ENCODE data around the gene ABCA13. TPM values are rescaled to one million over a fixed set of nuclear protein-coding genes. Genes with fewer than 3 reads are reported as not detected.

ABCA13 gene
- total RNA-seq, 2 donors from 2014 or later, result not detected

DNA sequence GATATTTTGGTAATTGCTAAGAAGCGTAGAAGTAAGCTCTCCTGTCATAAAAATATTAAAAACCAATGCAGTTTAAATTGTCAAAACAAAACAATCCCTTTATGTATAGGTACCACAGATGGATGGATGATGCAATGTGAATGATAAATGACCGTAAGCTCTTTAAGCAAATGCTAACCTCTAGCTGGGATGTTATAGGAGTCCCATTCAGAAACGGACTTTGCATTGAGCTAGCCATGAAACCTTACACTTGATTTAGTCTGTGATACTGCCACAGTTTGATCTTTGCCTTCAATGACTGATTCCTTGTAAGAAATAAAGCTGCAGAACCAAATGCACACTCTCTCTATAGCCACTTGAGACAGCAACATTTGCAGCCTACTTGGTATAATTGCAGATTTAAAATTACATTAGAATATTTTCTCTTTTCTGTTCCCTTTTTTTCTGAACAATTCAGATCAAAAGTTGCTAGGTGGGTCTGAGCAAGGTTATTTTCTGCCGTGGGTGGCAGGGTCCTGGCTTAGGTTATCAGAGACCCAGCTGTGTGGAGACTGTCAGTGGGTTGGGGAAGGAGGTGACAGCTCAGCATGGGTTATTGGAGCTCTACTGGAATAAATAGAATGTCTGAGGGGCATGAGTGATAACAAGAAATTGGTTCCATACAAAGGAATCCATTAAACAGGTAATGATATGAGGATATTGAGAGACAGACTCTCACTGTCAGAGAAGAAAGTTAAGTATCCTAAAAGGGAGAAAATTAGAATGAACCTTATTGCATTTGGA lies 494.3 kb downstream of the ABCA13 start:
- DNase-seq (ENCODE audit: low spot score), result no peak
- no peak for TF ChIP-seq CTCF (IDR thresholded peaks at IDR 0.05)
- no peak overlapping the region for H3K4me3 ChIP-seq

DNA sequence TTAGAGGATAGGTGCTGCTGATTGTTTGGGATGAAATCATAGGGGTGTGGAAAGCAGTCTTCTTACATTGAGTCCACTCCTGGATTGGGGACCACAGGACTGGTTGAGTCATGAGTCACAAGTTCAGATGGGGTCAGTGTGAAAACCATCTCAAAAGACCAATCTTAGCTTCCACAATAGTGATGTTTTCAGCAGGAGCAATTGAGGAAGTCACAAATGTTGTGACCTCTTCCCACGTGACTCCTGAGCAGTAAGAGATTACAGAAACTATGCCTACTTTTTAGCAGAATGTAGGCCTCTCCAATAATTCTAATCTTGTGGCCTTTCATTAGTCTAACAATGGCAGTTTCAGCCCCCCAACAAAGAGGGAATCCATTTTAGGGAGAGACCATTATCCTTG lies 496.1 kb downstream of the ABCA13 start:
- Histone ChIP-seq H3K27ac (no peak overlapping the region), H3K36me3 (no peaks in the 10 kb centered on the region), H3K27me3 (no peaks in the 10 kb centered on the region), H3K9me3 (no peaks in the 10 kb centered on the region), H3K4me3 (no peak overlapping the region), H3K4me1 (no peaks in the 10 kb centered on the region)
- no peak for DNase-seq (ENCODE audit: low spot score)
- no peak for TF ChIP-seq CTCF (IDR thresholded peaks at IDR 0.05)

More for the DNA sequence above, 494.3 kb downstream of the ABCA13 start:
- no peaks in the 10 kb centered on the region for H3K9me3 ChIP-seq
- H3K27ac ChIP-seq, result no peak overlapping the region
- no peaks in the 10 kb centered on the region for H3K36me3 ChIP-seq
- no peaks in the 10 kb centered on the region for H3K27me3 ChIP-seq
- H3K4me1 ChIP-seq, result no peaks in the 10 kb centered on the region

DNA sequence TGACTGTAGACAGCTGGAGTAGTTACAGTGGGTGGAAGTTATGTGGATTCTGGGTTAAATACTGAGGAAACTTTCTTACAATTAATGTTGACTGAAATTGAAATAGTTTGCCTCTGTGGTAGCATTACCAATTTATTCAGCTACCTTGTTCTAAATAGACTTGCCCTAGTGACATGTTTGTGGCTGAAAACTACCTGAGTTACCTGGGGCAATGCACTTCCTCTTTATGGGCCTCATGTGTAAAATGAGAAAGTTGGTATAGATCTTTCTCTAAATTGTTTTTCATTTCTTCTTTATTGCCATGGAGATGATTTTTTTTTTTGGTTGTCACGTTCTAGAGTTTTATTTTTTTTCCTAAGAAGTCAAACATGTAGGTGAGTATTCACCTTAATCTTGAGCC lies 500.4 kb downstream of the ABCA13 start:
- TF ChIP-seq CTCF (IDR thresholded peaks at IDR 0.05), result no peak
- Histone ChIP-seq H3K36me3 (no peaks in the 10 kb centered on the region), H3K4me1 (no peaks in the 10 kb centered on the region), H3K4me3 (no peak overlapping the region), H3K27me3 (no peaks in the 10 kb centered on the region), H3K27ac (no peak overlapping the region), H3K9me3 (no peaks in the 10 kb centered on the region)
- no peak for DNase-seq (ENCODE audit: low spot score)

DNA sequence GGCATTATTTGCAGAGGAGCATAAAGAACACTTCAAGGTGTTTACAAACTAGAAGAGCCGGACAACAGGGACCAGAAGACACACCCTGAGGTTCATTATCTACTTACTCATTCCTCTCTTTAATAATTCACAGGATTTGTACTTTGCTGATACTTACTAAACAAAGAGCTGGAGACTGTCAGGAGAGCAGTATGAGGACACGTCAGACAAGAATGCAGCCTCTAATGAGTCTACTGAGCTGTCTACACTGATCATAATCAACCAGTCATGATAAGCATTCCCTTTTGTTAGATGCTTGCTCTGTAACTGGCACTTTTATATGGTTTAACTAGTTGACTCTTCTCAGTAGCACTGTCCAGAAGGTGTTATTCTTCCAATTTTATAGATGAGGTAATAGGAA lies 509.7 kb downstream of the ABCA13 start:
- Histone ChIP-seq H3K36me3 (no peaks in the 10 kb centered on the region), H3K4me3 (no peak overlapping the region), H3K9me3 (no peaks in the 10 kb centered on the region), H3K27me3 (no peaks in the 10 kb centered on the region), H3K4me1 (no peaks in the 10 kb centered on the region), H3K27ac (no peak overlapping the region)
- DNase-seq (ENCODE audit: low spot score), result no peak
- no peak for TF ChIP-seq CTCF (IDR thresholded peaks at IDR 0.05)

DNA sequence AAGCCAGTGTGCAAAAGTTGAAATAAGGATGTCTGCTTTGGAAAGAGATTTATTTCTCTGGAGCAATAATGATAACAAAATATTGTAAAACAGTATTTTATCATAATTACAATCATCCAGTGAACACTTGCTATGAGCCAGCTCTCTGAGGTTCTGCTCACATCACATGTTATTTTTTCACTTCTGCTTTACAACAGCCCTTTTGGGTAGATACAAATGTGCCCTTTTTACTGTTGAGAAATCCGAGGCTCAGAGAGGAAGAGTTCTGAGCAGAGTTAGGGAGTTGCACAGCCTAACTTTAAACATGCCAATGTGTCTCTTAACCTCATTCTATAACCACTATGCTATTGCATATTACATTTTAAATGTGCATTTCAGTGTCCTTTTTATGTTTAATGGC lies 520.5 kb downstream of the ABCA13 start:
- H3K4me3 ChIP-seq, result no peak overlapping the region
- H3K4me1 ChIP-seq, result no peaks in the 10 kb centered on the region
- H3K27me3 ChIP-seq, result no peaks in the 10 kb centered on the region
- no peaks in the 10 kb centered on the region for H3K9me3 ChIP-seq
- H3K27ac ChIP-seq, result no peak overlapping the region
- TF ChIP-seq CTCF (IDR thresholded peaks at IDR 0.05), result no peak
- H3K36me3 ChIP-seq, result no peaks in the 10 kb centered on the region
- no peak for DNase-seq (ENCODE audit: low spot score)

Other genes with a start within 250 kb of the ABCA13 start
- gene PKD1L1, start 223.0 kb upstream of the ABCA13 start, total RNA-seq, result 1 to 10 TPM in 1 of 2 donors, under 1 TPM in 1; 0.98 to 1.1 TPM
- 10 to 100 TPM; 19.7 to 25.4 TPM for gene HUS1, start 191.8 kb upstream of the ABCA13 start, total RNA-seq
- not detected for gene SUN3, start 142.4 kb upstream of the ABCA13 start, total RNA-seq
- not detected for gene C7orf57, start 135.9 kb upstream of the ABCA13 start, total RNA-seq
- gene UPP1, start 82.2 kb upstream of the ABCA13 start, total RNA-seq, result 10 to 100 TPM; 11.1 to 11.2 TPM

Data from right atrium auricular region (tissue), 2 donors.